ENCODE measurements around the gene DHODH. TPM values are rescaled to one million over a fixed set of nuclear protein-coding genes. Genes with fewer than 3 reads are reported as not detected.

DHODH gene
- total and polyA plus RNA-seq, 2 of the 8 experiments (the other 6 are each of a cell fraction or from before 2014, with no cell fraction given) = 9.1 to 19.4 TPM

DNA sequence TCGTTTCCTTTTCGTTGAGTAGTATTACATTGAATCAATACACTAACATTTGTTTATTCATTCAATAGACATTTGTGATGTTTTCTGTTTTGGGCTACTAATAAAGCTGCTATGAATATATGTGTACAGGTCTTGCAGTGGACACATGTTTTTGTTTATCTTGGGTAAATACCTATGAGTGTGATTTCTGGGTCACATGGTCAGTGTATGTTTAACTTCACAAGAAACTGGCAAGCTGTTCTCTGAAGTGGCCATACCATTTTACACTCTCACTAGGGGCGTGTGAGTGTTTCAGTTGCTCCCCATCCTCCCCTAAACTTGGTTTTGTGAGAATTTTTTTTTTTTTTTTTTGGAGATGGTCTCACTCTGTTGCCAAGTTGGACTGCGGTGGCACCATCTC is 43.3 kb upstream of the DHODH start (continued):
- TF ChIP-seq BACH1 (IDR thresholded peaks at IDR 0.05; ENCODE audit: low read length) = no peak
